ENCODE measurements around the gene PLEKHH3.

PLEKHH3 gene

GRCh38 chr17:42640121-42640520 lies 36.7 kb downstream of the PLEKHH3 start:
- TF ChIP-seq FOXM1 (IDR thresholded peaks at IDR 0.05; ENCODE audit: borderline replicate concordance, low read depth) (no peak), YY1 (IDR thresholded peaks at IDR 0.05; ENCODE audit: low read depth) (no peak), ZBTB7A (IDR thresholded peaks at IDR 0.05; ENCODE audit: low read depth) (no peak), EP300 (IDR thresholded peaks at IDR 0.05; ENCODE audit: borderline replicate concordance) (no peak), TAF1 (IDR thresholded peaks at IDR 0.05; ENCODE audit: low read depth) (no peak), NFIC (IDR thresholded peaks at IDR 0.05) (no peak), CREB1 (IDR thresholded peaks at IDR 0.05; ENCODE audit: low read depth) (no peak), EGR1 (IDR thresholded peaks at IDR 0.05) (no peak), USF1 (IDR thresholded peaks at IDR 0.05) (no peak), MAX (IDR thresholded peaks at IDR 0.05) (no peak), TCF12 (IDR thresholded peaks at IDR 0.05; ENCODE audit: low read depth) (no peak), CEBPB (IDR thresholded peaks at IDR 0.05) (no peak), TEAD4 (IDR thresholded peaks at IDR 0.05) (no peak), RAD21 (IDR thresholded peaks at IDR 0.05; ENCODE audit: low read depth) (no peak), REST (IDR thresholded peaks at IDR 0.05; ENCODE audit: low read depth) (no peak)

- TF ChIP-seq CEBPB (IDR thresholded peaks at IDR 0.05) (no peak), USF1 (IDR thresholded peaks at IDR 0.05) (no peak), REST (IDR thresholded peaks at IDR 0.05; ENCODE audit: low read depth) (no peak), EP300 (IDR thresholded peaks at IDR 0.05; ENCODE audit: borderline replicate concordance) (no peak), YY1 (IDR thresholded peaks at IDR 0.05; ENCODE audit: low read depth) (no peak), NFIC (IDR thresholded peaks at IDR 0.05) (no peak), MAX (IDR thresholded peaks at IDR 0.05) (no peak), ZBTB7A (IDR thresholded peaks at IDR 0.05; ENCODE audit: low read depth) (no peak), TAF1 (IDR thresholded peaks at IDR 0.05; ENCODE audit: low read depth) (no peak), TCF12 (IDR thresholded peaks at IDR 0.05; ENCODE audit: low read depth) (no peak), RAD21 (IDR thresholded peaks at IDR 0.05; ENCODE audit: low read depth) (no peak), EGR1 (IDR thresholded peaks at IDR 0.05) (no peak), TEAD4 (IDR thresholded peaks at IDR 0.05) (no peak), CREB1 (IDR thresholded peaks at IDR 0.05; ENCODE audit: low read depth) (no peak), FOXM1 (IDR thresholded peaks at IDR 0.05; ENCODE audit: borderline replicate concordance, low read depth) (no peak)
These were observed 37.2 kb downstream of the PLEKHH3 start for GRCh38 chr17:42639525-42640113.

- no peak for TF ChIP-seq NFIC (IDR thresholded peaks at IDR 0.05)
- no peak for TF ChIP-seq EP300 (IDR thresholded peaks at IDR 0.05; ENCODE audit: borderline replicate concordance)
- TF ChIP-seq CREB1 (IDR thresholded peaks at IDR 0.05; ENCODE audit: low read depth) = no peak
- TF ChIP-seq FOXM1 (IDR thresholded peaks at IDR 0.05; ENCODE audit: borderline replicate concordance, low read depth) = no peak
- no peak for TF ChIP-seq USF1 (IDR thresholded peaks at IDR 0.05)
- TF ChIP-seq TCF12 (IDR thresholded peaks at IDR 0.05; ENCODE audit: low read depth) = no peak
- TF ChIP-seq MAX (IDR thresholded peaks at IDR 0.05) = no peak
- no peak for TF ChIP-seq EGR1 (IDR thresholded peaks at IDR 0.05)
- TF ChIP-seq RAD21 (IDR thresholded peaks at IDR 0.05; ENCODE audit: low read depth) = no peak
- no peak for TF ChIP-seq REST (IDR thresholded peaks at IDR 0.05; ENCODE audit: low read depth)
- no peak for TF ChIP-seq TAF1 (IDR thresholded peaks at IDR 0.05; ENCODE audit: low read depth)
- no peak for TF ChIP-seq CEBPB (IDR thresholded peaks at IDR 0.05)
- TF ChIP-seq ZBTB7A (IDR thresholded peaks at IDR 0.05; ENCODE audit: low read depth) = no peak
- TF ChIP-seq TEAD4 (IDR thresholded peaks at IDR 0.05) = no peak
- no peak for TF ChIP-seq YY1 (IDR thresholded peaks at IDR 0.05; ENCODE audit: low read depth)
These were observed 43.8 kb downstream of the PLEKHH3 start for GRCh38 chr17:42632949-42633444.

All from Ishikawa (cell line).